Measurements from ENCODE around the gene SKP1.
"Not testable (repeated sequence)": the region's sequence is repeated elsewhere in the genome, so short reads cannot be mapped to it uniquely, and the experiment has no call there.

SKP1 gene

GRCh38 chr5:134223406-134224248, 46.9 kb upstream of the SKP1 start:
- Histone ChIP-seq H2AK5ac (ENCODE audit: low read length) (no peak overlapping the region), H3K4ac (ENCODE audit: low read depth, low read length) (peak overlapping the region; percentile 78), H3K9ac (ENCODE audit: low read length) (no peak overlapping the region), H3K18ac (ENCODE audit: low read length) (no peak overlapping the region), H4K12ac (ENCODE audit: low read depth, low read length) (no peak overlapping the region), H3K4me3 (ENCODE audit: low read depth, low read length) (no peak overlapping the region), H3K4me1 (ENCODE audit: control insufficient read depth in 1 of 2, insufficient read depth in 2 of 2, low read length in 2 of 2) (peaks cover 0 to 8% of the 10 kb centered on the region in 2 experiments), H3K27ac (ENCODE audit: low read depth, low read length) (no peak overlapping the region), H3K36me3 (ENCODE audit: control insufficient read depth in 1 of 2, insufficient read depth in 2 of 2, low read length in 2 of 2) (peaks cover 5 to 8% of the 10 kb centered on the region in 2 experiments), H3K9me3 (ENCODE audit: insufficient read depth, low read depth, low read length) (no peaks in the 10 kb centered on the region), H3K27me3 (ENCODE audit: insufficient read depth, low read length) (no peaks in the 10 kb centered on the region), H4K8ac (ENCODE audit: low read depth, low read length) (no peak overlapping the region), H3K4me2 (ENCODE audit: low read length) (peak overlapping the region; percentile 58), H3K23ac (ENCODE audit: low read length) (no peak overlapping the region), H3K79me2 (ENCODE audit: control insufficient read depth, insufficient read depth, low read length, poor library complexity) (peaks cover 22% of the 10 kb centered on the region), H4K91ac (ENCODE audit: low read depth, low read length) (no peak overlapping the region), H2BK12ac (ENCODE audit: low read length) (no peak overlapping the region), H2BK120ac (ENCODE audit: insufficient read depth, low read length, poor library complexity) (no peak overlapping the region), H2BK5ac (ENCODE audit: low read depth, low read length, poor library complexity) (no peak overlapping the region), H3K79me1 (ENCODE audit: low read length) (peaks cover 15% of the 10 kb centered on the region), H2AFZ (ENCODE audit: insufficient read depth, low read length, poor library complexity) (no peak overlapping the region), H3K14ac (ENCODE audit: low read length) (no peak overlapping the region)
- DNase-seq = peak in 1 of 2 donors; percentile 43
- WGBS (ENCODE audit: extremely low coverage, insufficient coverage, insufficient read length) = no CpG with 5 or more reads among the region's 9 CpGs

GRCh38 chr5:134221690-134222089, 44.9 kb upstream of the SKP1 start:
- H3K18ac ChIP-seq (ENCODE audit: low read length) = not testable (repeated sequence)

GRCh38 chr5:134215757-134216156, 39.0 kb upstream of the SKP1 start:
- Histone ChIP-seq H3K18ac (ENCODE audit: low read length) (no peak overlapping the region), H3K4me3 (ENCODE audit: low read depth, low read length) (no peak overlapping the region), H3K27me3 (ENCODE audit: insufficient read depth, low read length) (no peaks in the 10 kb centered on the region), H2BK12ac (ENCODE audit: low read length) (no peak overlapping the region), H4K91ac (ENCODE audit: low read depth, low read length) (no peak overlapping the region), H3K79me1 (ENCODE audit: low read length) (no peaks in the 10 kb centered on the region), H2BK120ac (ENCODE audit: insufficient read depth, low read length, poor library complexity) (no peak overlapping the region), H3K4me2 (ENCODE audit: low read length) (no peak overlapping the region), H3K79me2 (ENCODE audit: control insufficient read depth, insufficient read depth, low read length, poor library complexity) (peaks cover 29% of the 10 kb centered on the region), H3K4ac (ENCODE audit: low read depth, low read length) (peak overlapping the region; percentile 96), H3K9me3 (ENCODE audit: insufficient read depth, low read depth, low read length) (peaks cover 2% of the 10 kb centered on the region), H2BK5ac (ENCODE audit: low read depth, low read length, poor library complexity) (no peak overlapping the region), H3K9ac (ENCODE audit: low read length) (no peak overlapping the region), H3K36me3 (ENCODE audit: control insufficient read depth in 1 of 2, insufficient read depth in 2 of 2, low read length in 2 of 2) (peaks cover 5 to 7% of the 10 kb centered on the region in 2 experiments), H3K27ac (ENCODE audit: low read depth, low read length) (no peak overlapping the region), H4K12ac (ENCODE audit: low read depth, low read length) (no peak overlapping the region), H4K8ac (ENCODE audit: low read depth, low read length) (no peak overlapping the region), H2AK5ac (ENCODE audit: low read length) (no peak overlapping the region), H3K14ac (ENCODE audit: low read length) (no peak overlapping the region), H3K23ac (ENCODE audit: low read length) (no peak overlapping the region), H2AFZ (ENCODE audit: insufficient read depth, low read length, poor library complexity) (no peak overlapping the region), H3K4me1 (ENCODE audit: control insufficient read depth in 1 of 2, insufficient read depth in 2 of 2, low read length in 2 of 2) (no peaks in the 10 kb centered on the region)
- no peak for DNase-seq
- WGBS (ENCODE audit: extremely low coverage, insufficient coverage, insufficient read length) = no CpG with 5 or more reads among the region's 2 CpGs

More at GRCh38 chr5:134221690-134222089, 44.9 kb upstream of the SKP1 start:
- not testable (repeated sequence) for H2AFZ ChIP-seq (ENCODE audit: insufficient read depth, low read length, poor library complexity); H3K4me1 ChIP-seq (ENCODE audit: control insufficient read depth in 1 of 2, insufficient read depth in 2 of 2, low read length in 2 of 2); H4K12ac ChIP-seq (ENCODE audit: low read depth, low read length); H3K27ac ChIP-seq (ENCODE audit: low read depth, low read length); H3K27me3 ChIP-seq (ENCODE audit: insufficient read depth, low read length); H3K4me2 ChIP-seq (ENCODE audit: low read length); H2BK12ac ChIP-seq (ENCODE audit: low read length); H2BK5ac ChIP-seq (ENCODE audit: low read depth, low read length, poor library complexity); H3K14ac ChIP-seq (ENCODE audit: low read length); H4K8ac ChIP-seq (ENCODE audit: low read depth, low read length); H2AK5ac ChIP-seq (ENCODE audit: low read length); H4K91ac ChIP-seq (ENCODE audit: low read depth, low read length); H3K9ac ChIP-seq (ENCODE audit: low read length); DNase-seq; H3K36me3 ChIP-seq (ENCODE audit: control insufficient read depth in 1 of 2, insufficient read depth in 2 of 2, low read length in 2 of 2); H2BK120ac ChIP-seq (ENCODE audit: insufficient read depth, low read length, poor library complexity); H3K9me3 ChIP-seq (ENCODE audit: insufficient read depth, low read depth, low read length); H3K23ac ChIP-seq (ENCODE audit: low read length); H3K4me3 ChIP-seq (ENCODE audit: low read depth, low read length)
- no CpG with 5 or more reads among the region's 5 CpGs for WGBS (ENCODE audit: extremely low coverage, insufficient coverage, insufficient read length)
- H3K79me1 ChIP-seq (ENCODE audit: low read length) = peaks cover 13% of the 10 kb centered on the region
- H3K4ac ChIP-seq (ENCODE audit: low read depth, low read length) = peak overlapping the region; percentile 96
- H3K79me2 ChIP-seq (ENCODE audit: control insufficient read depth, insufficient read depth, low read length, poor library complexity) = peaks cover 22% of the 10 kb centered on the region

- Histone ChIP-seq H3K79me2 (ENCODE audit: control insufficient read depth, insufficient read depth, low read length, poor library complexity) (peaks cover 38% of the 10 kb centered on the region), H3K4ac (ENCODE audit: low read depth, low read length) (peak overlapping the region; percentile 93)
- not testable (repeated sequence) for H2BK12ac ChIP-seq (ENCODE audit: low read length); H3K23ac ChIP-seq (ENCODE audit: low read length); H2BK120ac ChIP-seq (ENCODE audit: insufficient read depth, low read length, poor library complexity); H3K4me2 ChIP-seq (ENCODE audit: low read length); H3K18ac ChIP-seq (ENCODE audit: low read length); DNase-seq; H4K12ac ChIP-seq (ENCODE audit: low read depth, low read length); H2AFZ ChIP-seq (ENCODE audit: insufficient read depth, low read length, poor library complexity); H3K4me3 ChIP-seq (ENCODE audit: low read depth, low read length); H3K9ac ChIP-seq (ENCODE audit: low read length); H3K14ac ChIP-seq (ENCODE audit: low read length); H2AK5ac ChIP-seq (ENCODE audit: low read length); H3K27ac ChIP-seq (ENCODE audit: low read depth, low read length); H4K8ac ChIP-seq (ENCODE audit: low read depth, low read length); H4K91ac ChIP-seq (ENCODE audit: low read depth, low read length); H3K79me1 ChIP-seq (ENCODE audit: low read length); H3K4me1 ChIP-seq (ENCODE audit: control insufficient read depth in 1 of 2, insufficient read depth in 2 of 2, low read length in 2 of 2); H3K9me3 ChIP-seq (ENCODE audit: insufficient read depth, low read depth, low read length); H3K27me3 ChIP-seq (ENCODE audit: insufficient read depth, low read length); H3K36me3 ChIP-seq (ENCODE audit: control insufficient read depth in 1 of 2, insufficient read depth in 2 of 2, low read length in 2 of 2); H2BK5ac ChIP-seq (ENCODE audit: low read depth, low read length, poor library complexity)
- no CpG with 5 or more reads among the region's 14 CpGs for WGBS (ENCODE audit: extremely low coverage, insufficient coverage, insufficient read length)
Observed at GRCh38 chr5:134211263-134212031, 34.7 kb upstream of the SKP1 start.
